SH-SY5Y (cell line): ENCODE data around the gene ADAMTSL1.

Experiments used
- GATA2 ChIP-seq: IDR thresholded peaks from 2 replicates; pipeline ENCODE4 v1.6.1; 2011; ENCODE audit warnings: mild to moderate bottlenecking, low read depth, low read length
- GATA3 ChIP-seq: IDR thresholded peaks from 2 replicates; pipeline ENCODE4 v1.6.1; 2011; ENCODE audit warnings: low read depth, mild to moderate bottlenecking, low read length, moderate library complexity

DNA sequence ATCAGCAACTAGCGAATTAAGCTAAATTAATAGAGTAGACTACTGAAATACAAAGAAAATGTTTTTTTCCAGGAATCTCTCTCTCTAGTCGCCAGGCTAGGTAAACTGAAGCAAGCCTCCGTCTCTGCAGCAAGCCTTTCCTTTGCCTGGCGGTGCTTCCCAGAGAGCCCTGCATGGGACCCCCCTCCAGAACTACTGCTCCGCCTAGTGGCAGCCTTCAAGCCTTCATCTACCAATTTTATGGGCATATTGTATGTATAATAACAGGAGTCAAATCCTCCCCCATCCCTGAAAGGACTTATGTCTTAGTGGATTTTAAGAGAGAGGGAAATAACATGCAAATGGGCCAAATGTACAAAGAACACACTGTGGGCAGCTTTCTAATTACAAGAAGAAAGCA lies 317.1 kb downstream of the ADAMTSL1 start:
- TF ChIP-seq GATA2 (no peak), GATA3 (no peak)
